Epithelial cell of esophagus (primary cell): ENCODE results near the gene CACNB4.
A peak's percentile ranks its signal among the peaks of the same experiment; 100 is the strongest.

Experiments used
- DNase-seq: peaks from one replicate; pipeline ENCODE4 v3.0.0; 2010; ENCODE audit warnings: low read depth
- H3K4me3 ChIP-seq: 2 replicates; pipeline ENCODE4 v1.5.1; 2011; ENCODE audit warnings: mild to moderate bottlenecking, low read length, control low read depth
- CTCF ChIP-seq: IDR thresholded peaks from 2 replicates; pipeline ENCODE4 v1.5.1; 2011; ENCODE audit warnings: low read depth, mild to moderate bottlenecking, low read length, control low read depth, inconsistent platforms; ENCODE audit not compliant: insufficient read depth; ENCODE audit errors: missing control alignments

Gene CACNB4

GRCh38 chr2:152078662-152079061 lies 20.2 kb downstream of the CACNB4 start:
- no peak overlapping the region for H3K4me3 ChIP-seq
- no peak for DNase-seq
- TF ChIP-seq CTCF = no peak

- H3K4me3 ChIP-seq = no peak overlapping the region
- DNase-seq = no peak
- TF ChIP-seq CTCF = no peak
These were observed 20.8 kb downstream of the CACNB4 start for GRCh38 chr2:152078023-152078422.

- no peak for DNase-seq
- no peak for TF ChIP-seq CTCF
- H3K4me3 ChIP-seq = no peak overlapping the region
These were observed 23.3 kb downstream of the CACNB4 start for GRCh38 chr2:152075461-152076050.

- TF ChIP-seq CTCF = no peak
- no peak overlapping the region for H3K4me3 ChIP-seq
These were observed 26.8 kb downstream of the CACNB4 start for GRCh38 chr2:152072011-152072410.

GRCh38 chr2:152071518-152071917 lies 27.3 kb downstream of the CACNB4 start:
- no peak for TF ChIP-seq CTCF
- H3K4me3 ChIP-seq = no peak overlapping the region
- no peak for DNase-seq

More at GRCh38 chr2:152072011-152072410, 26.8 kb downstream of the CACNB4 start:
- DNase-seq = no peak

- TF ChIP-seq CTCF = no peak
- no peak for DNase-seq
- no peak overlapping the region for H3K4me3 ChIP-seq
These were observed 27.8 kb downstream of the CACNB4 start for GRCh38 chr2:152071092-152071491.

GRCh38 chr2:152068226-152068625 lies 30.6 kb downstream of the CACNB4 start:
- DNase-seq = peak; percentile 25
- no peak for TF ChIP-seq CTCF
- no peak overlapping the region for H3K4me3 ChIP-seq
